Hepatocyte (in vitro differentiated cells): ENCODE measurements around the gene ATP5F1E. TPM values are rescaled to one million over a fixed set of nuclear protein-coding genes. Genes with fewer than 3 reads are reported as not detected.

Experiments used
- DNase-seq: peaks from one replicate; pipeline ENCODE4 v3.0.0-alpha.2; 2016; ENCODE audit warnings: low spot score
- H2AFZ ChIP-seq: fragments of 200-600 bp; sonication (generic); 2 replicates; pipeline ENCODE4 v1.6.0; 2016; ENCODE audit warnings: antibody characterized with exemption, mild to moderate bottlenecking
- H3K27ac ChIP-seq: fragments of 200-600 bp; sonication (generic); 2 replicates; pipeline ENCODE4 v1.5.1; 2016; ENCODE audit warnings: mild to moderate bottlenecking
- H3K27me3 ChIP-seq: fragments of 200-600 bp; sonication (generic); 2 replicates; pipeline ENCODE4 v1.6.1; 2016
- H3K36me3 ChIP-seq: fragments of 200-600 bp; sonication (generic); replicated peaks from 2 replicates; pipeline ENCODE4 v1.5.1; 2016; ENCODE audit warnings: low read depth; ENCODE audit not compliant: insufficient read depth
- H3K4me1 ChIP-seq: fragments of 200-600 bp; sonication (generic); 2 replicates; pipeline ENCODE4 v1.5.1; 2016; ENCODE audit warnings: mild to moderate bottlenecking, moderate library complexity; ENCODE audit not compliant: insufficient read depth
- H3K4me2 ChIP-seq: fragments of 200-600 bp; sonication (generic); 2 replicates; pipeline ENCODE4 v1.6.0; 2016
- H3K4me3 ChIP-seq: fragments of 200-600 bp; sonication (generic); 2 replicates; pipeline ENCODE4 v1.5.1; 2016; ENCODE audit warnings: mild to moderate bottlenecking
- H3K79me2 ChIP-seq: fragments of 200-600 bp; sonication (generic); 2 replicates; pipeline ENCODE4 v1.6.0; 2017; ENCODE audit warnings: mild to moderate bottlenecking
- H3K9me2 ChIP-seq: fragments of 200-600 bp; sonication (generic); replicated peaks from 2 replicates; pipeline ENCODE4 v1.6.0; 2017; ENCODE audit warnings: mild to moderate bottlenecking; ENCODE audit not compliant: insufficient read depth
- H3K9me3 ChIP-seq: fragments of 200-600 bp; sonication (generic); 2 replicates; pipeline ENCODE4 v1.5.1; 2016; ENCODE audit warnings: low read depth, mild to moderate bottlenecking
- H4K20me1 ChIP-seq: fragments of 200-600 bp; sonication (generic); 2 replicates; pipeline ENCODE4 v1.6.0; 2016; ENCODE audit warnings: mild to moderate bottlenecking; ENCODE audit not compliant: insufficient read depth, poor library complexity, severe bottlenecking
- CTCF ChIP-seq: fragments of 200-600 bp; sonication (generic); IDR thresholded peaks from 2 replicates; pipeline ENCODE4 v1.5.1; 2016; ENCODE audit warnings: antibody characterized with exemption, mild to moderate bottlenecking; ENCODE audit not compliant: poor library complexity
- EZH2 ChIP-seq: fragments of 200-600 bp; sonication (generic); IDR thresholded peaks from 2 replicates; pipeline ENCODE4 v1.6.1; 2016; ENCODE audit warnings: antibody characterized with exemption, mild to moderate bottlenecking, borderline replicate concordance
- EZH2phosphoT487 ChIP-seq: fragments of 200-600 bp; sonication (generic); IDR thresholded peaks from one replicate; pipeline ENCODE4 v1.6.1; 2018; ENCODE audit warnings: antibody characterized with exemption, mild to moderate bottlenecking, low read depth, moderate library complexity; ENCODE audit not compliant: unreplicated experiment, severe bottlenecking
- WGBS: methylation state at CpG from one replicate; pipeline ENCODE4 v1.1.6; 2016; ENCODE audit warnings: low lambda C conversion rate; ENCODE audit errors: missing lambda C conversion rate; 5-methylcytosine and 5-hydroxymethylcytosine counted together
- polyA plus RNA-seq: library from polyadenylated mRNA; unstranded; fragments of >200 nt; fragmentation: Nextera tagmentation; extraction: Ambion mirVana; gene quantifications from 2 replicates; pipeline ENCODE4 v1.2.1, GENCODE V29; 2016
- total RNA-seq: library from RNA; depleted of rRNA; stranded (reverse); fragments of >200 nt; gene quantifications from 2 replicates; pipeline ENCODE4 v1.2.3, GENCODE V29; 2014

The ATP5F1E gene
- total and polyA plus RNA-seq, 2 experiments from 2014 or later: 32.9 to 227 TPM

- H3K27me3 ChIP-seq: no peaks in the 10 kb centered on the region
- no peaks in the 10 kb centered on the region for H3K9me3 ChIP-seq
- no peaks in the 10 kb centered on the region for H3K9me2 ChIP-seq
- no peak overlapping the region for H3K4me2 ChIP-seq
- H3K4me3 ChIP-seq: no peak overlapping the region
- peaks cover 4% of the 10 kb centered on the region for H3K4me1 ChIP-seq
- no peaks in the 10 kb centered on the region for H3K79me2 ChIP-seq
- no peak for TF ChIP-seq CTCF
- TF ChIP-seq EZH2phosphoT487: no peak
- no peak for TF ChIP-seq EZH2
- H3K36me3 ChIP-seq: no peaks in the 10 kb centered on the region
- 96% methylated on average over 10 of the region's 10 CpGs for WGBS
- no peak for DNase-seq
- no peak overlapping the region for H2AFZ ChIP-seq
- no peak overlapping the region for H3K27ac ChIP-seq
- no peaks in the 10 kb centered on the region for H4K20me1 ChIP-seq
Measured at GRCh38 chr20:59018817-59019216, 13.3 kb downstream of the ATP5F1E start.

- H3K9me3 ChIP-seq: no peaks in the 10 kb centered on the region
- H3K36me3 ChIP-seq: no peaks in the 10 kb centered on the region
- no peaks in the 10 kb centered on the region for H3K79me2 ChIP-seq
- TF ChIP-seq EZH2phosphoT487: no peak
- no peak for TF ChIP-seq EZH2
- TF ChIP-seq CTCF: no peak
- no peaks in the 10 kb centered on the region for H4K20me1 ChIP-seq
- no peaks in the 10 kb centered on the region for H3K27me3 ChIP-seq
- no peak for DNase-seq
- 95% methylated on average over 16 of the region's 16 CpGs for WGBS
- H3K4me2 ChIP-seq: no peak overlapping the region
- no peak overlapping the region for H2AFZ ChIP-seq
- no peaks in the 10 kb centered on the region for H3K9me2 ChIP-seq
- no peak overlapping the region for H3K4me3 ChIP-seq
- H3K4me1 ChIP-seq: peaks cover 4% of the 10 kb centered on the region
- no peak overlapping the region for H3K27ac ChIP-seq
Measured at GRCh38 chr20:59017493-59018231, 14.5 kb downstream of the ATP5F1E start.

- Histone ChIP-seq H4K20me1 (no peaks in the 10 kb centered on the region), H3K4me1 (peaks cover 4% of the 10 kb centered on the region), H3K36me3 (no peaks in the 10 kb centered on the region), H3K27ac (no peak overlapping the region), H3K79me2 (no peaks in the 10 kb centered on the region), H3K27me3 (no peaks in the 10 kb centered on the region), H2AFZ (no peak overlapping the region), H3K9me2 (no peaks in the 10 kb centered on the region), H3K4me2 (no peak overlapping the region), H3K9me3 (no peaks in the 10 kb centered on the region), H3K4me3 (no peak overlapping the region)
- WGBS: 63% methylated on average over 4 of the region's 4 CpGs
- DNase-seq: no peak
- TF ChIP-seq CTCF (no peak), EZH2 (no peak), EZH2phosphoT487 (no peak)
Measured at GRCh38 chr20:59016795-59017492, 15.2 kb downstream of the ATP5F1E start.
